ENCODE measurements around the gene ATG9A. TPM values are rescaled to one million over a fixed set of nuclear protein-coding genes. Genes with fewer than 3 reads are reported as not detected.
"Not testable (repeated sequence)": the region's sequence is repeated elsewhere in the genome, so short reads cannot be mapped to it uniquely, and the experiment has no call there.

Gene ATG9A
- total RNA-seq, 1 donor from 2014 or later, result 59.0 TPM

- no peak for DNase-seq (ENCODE audit: low spot score)
These were observed 22.1 kb downstream of the ATG9A start for GRCh38 chr2:219207134-219207883.

- DNase-seq (ENCODE audit: low spot score), result peak; percentile 98
These were observed 22.9 kb downstream of the ATG9A start, which contains the start of gene ZFAND2B for GRCh38 chr2:219206328-219207133. TSS of gene ZFAND2B (plus strand) at chr2:219206782. CDS start at chr2:219206988, 206 bp downstream.

GRCh38 chr2:219205981-219206327 lies 23.5 kb downstream of the ATG9A start:
- DNase-seq (ENCODE audit: low spot score), result no peak

- no peak for DNase-seq (ENCODE audit: low spot score)
These were observed 24.3 kb downstream of the ATG9A start for GRCh38 chr2:219205165-219205538.

GRCh38 chr2:219204425-219205164 lies 24.8 kb downstream of the ATG9A start:
- DNase-seq (ENCODE audit: low spot score), result no peak

- not testable (repeated sequence) for DNase-seq (ENCODE audit: low spot score)
These were observed 28.1 kb downstream of the ATG9A start for GRCh38 chr2:219201331-219201730.

GRCh38 chr2:219200502-219201326 lies 28.7 kb downstream of the ATG9A start:
- DNase-seq (ENCODE audit: low spot score), result not testable (repeated sequence)

- DNase-seq (ENCODE audit: low spot score), result no peak
These were observed 29.8 kb downstream of the ATG9A start for GRCh38 chr2:219199470-219200211.

GRCh38 chr2:219198974-219199373 lies 30.5 kb downstream of the ATG9A start:
- no peak for DNase-seq (ENCODE audit: low spot score)

- DNase-seq (ENCODE audit: low spot score), result no peak
These were observed 32.0 kb downstream of the ATG9A start for GRCh38 chr2:219197388-219197787.

- no peak for DNase-seq (ENCODE audit: low spot score)
These were observed 42.5 kb downstream of the ATG9A start for GRCh38 chr2:219186754-219187456.

- no peak for DNase-seq (ENCODE audit: low spot score)
These were observed 45.3 kb downstream of the ATG9A start for GRCh38 chr2:219184121-219184520.

GRCh38 chr2:219183151-219183772 lies 46.2 kb downstream of the ATG9A start:
- DNase-seq (ENCODE audit: low spot score), result no peak

- no peak for DNase-seq (ENCODE audit: low spot score)
These were observed 46.9 kb downstream of the ATG9A start for GRCh38 chr2:219182331-219183150.

GRCh38 chr2:219181531-219181930 lies 47.9 kb downstream of the ATG9A start:
- no peak for DNase-seq (ENCODE audit: low spot score)

GRCh38 chr2:219180961-219181360 lies 48.5 kb downstream of the ATG9A start:
- DNase-seq (ENCODE audit: low spot score), result no peak

GRCh38 chr2:219179601-219180465 lies 49.6 kb downstream of the ATG9A start:
- DNase-seq (ENCODE audit: low spot score), result no peak

All from mesenteric fat pad (tissue), 1 donor.